Limb (tissue), 2 donors: ENCODE measurements around the gene BMPER.

ENCODE experiments used
- DNase-seq, 2 donors: peaks; one replicate each; pipeline ENCODE4 v3.0.0-alpha.2; 2016; ENCODE audit errors: extremely low spot score in 2 of 2

Gene BMPER

DNA sequence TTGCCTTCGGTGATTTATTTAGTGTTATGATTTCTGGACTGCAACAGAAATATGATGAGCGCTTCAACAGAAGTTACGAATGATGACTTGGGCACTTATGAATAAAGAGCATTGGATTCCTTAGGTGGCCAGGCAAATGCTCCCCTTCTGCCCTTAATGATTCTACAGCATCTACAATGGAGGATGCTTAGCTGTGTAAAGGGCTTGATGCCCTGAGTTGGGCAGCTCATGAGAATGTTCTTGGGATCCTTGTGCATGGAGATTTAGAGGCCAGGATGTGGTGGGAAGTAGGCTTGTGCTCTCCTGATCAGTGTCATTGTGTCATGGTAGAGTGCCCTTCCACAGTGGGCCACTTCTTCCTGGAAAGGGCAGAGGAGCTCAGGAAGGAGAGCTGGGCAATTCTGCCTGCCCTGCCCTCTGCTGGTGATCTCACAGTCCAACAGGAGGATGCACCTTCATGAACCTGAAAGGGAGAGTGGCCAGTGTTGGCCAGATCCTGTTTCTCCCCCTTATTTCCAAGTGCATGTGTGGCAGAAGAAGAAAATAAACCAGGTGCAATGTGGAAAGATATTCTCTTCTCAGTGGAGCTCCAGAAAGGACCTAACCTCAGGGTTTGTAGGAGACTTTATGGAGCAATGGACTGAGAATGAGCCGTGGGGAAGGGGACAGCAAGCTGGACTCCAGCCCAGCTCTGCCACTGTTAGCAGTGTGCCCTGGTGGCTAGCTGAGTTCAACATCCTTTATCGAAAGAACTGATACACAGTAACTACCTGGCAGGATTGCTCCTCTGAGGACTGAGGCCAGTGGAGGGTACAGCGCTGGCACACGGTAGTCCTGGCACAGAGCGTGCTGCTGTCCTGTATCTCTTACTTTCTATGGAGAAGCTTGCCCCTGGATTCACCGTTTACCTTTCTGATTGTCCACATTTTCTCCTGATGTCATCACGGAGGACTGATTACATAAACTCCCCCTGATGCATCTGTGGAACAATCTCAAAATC, 182.9 kb downstream of the BMPER start:
- no peak for DNase-seq

- no peak for DNase-seq
These were observed 185.5 kb downstream of the BMPER start for GRCh38 chr7:34090816-34091215.

DNA sequence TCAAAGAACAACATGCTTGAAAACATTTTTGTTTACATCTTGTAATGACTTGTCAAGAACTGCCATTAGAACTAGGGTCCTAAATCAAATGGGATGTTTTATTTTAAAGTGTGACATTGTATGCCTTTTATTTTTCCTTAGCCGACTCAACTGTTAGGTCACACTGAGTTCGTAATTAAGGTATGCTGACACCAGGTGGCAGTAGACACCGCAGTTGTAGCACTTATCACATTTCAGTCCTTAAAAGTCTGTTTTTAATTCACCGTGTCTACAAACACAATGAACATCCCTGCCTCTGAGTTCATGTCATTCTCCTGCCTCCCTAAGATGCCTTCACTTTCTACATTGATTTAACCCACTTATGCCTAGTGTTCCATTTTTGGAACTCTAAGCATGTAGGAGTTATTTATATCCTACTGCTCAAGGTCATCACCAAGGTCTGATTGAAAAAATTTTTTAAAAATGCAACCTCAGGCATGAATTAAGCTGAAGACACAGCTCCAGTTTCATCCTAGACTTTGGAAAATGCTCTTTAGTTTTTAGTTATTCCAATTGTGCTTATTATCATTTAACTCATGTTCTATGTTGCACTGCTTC, 186.1 kb downstream of the BMPER start:
- DNase-seq: no peak

- no peak for DNase-seq
These were observed 187.9 kb downstream of the BMPER start for GRCh38 chr7:34093276-34093675.

DNA sequence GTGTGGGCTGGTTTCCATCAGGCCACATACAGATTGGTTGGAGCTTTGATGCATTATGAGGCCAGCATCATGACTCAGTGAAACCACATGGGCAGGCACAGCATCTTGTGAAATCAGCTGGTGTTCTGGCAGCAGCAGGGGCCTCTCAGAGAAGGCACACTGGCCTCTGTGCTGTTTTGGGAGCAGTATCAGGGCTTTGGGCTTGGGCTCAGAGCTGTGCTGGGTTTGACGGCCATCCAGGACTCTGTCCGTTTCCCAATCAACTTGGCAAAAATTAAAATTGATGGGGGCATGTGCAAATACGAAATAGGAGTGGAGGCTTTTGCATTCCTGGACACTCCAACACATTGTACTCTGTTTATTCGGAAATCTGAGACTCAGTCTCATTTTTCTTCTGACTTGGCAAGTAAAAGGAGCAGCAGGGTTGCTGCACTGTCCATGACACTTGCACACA, 190.9 kb downstream of the BMPER start:
- DNase-seq: no peak

GRCh38 chr7:34096777-34097176, 191.4 kb downstream of the BMPER start:
- DNase-seq: no peak

GRCh38 chr7:34100661-34101060, 195.3 kb downstream of the BMPER start:
- no peak for DNase-seq

GRCh38 chr7:34104115-34104514, 198.8 kb downstream of the BMPER start:
- no peak for DNase-seq

DNA sequence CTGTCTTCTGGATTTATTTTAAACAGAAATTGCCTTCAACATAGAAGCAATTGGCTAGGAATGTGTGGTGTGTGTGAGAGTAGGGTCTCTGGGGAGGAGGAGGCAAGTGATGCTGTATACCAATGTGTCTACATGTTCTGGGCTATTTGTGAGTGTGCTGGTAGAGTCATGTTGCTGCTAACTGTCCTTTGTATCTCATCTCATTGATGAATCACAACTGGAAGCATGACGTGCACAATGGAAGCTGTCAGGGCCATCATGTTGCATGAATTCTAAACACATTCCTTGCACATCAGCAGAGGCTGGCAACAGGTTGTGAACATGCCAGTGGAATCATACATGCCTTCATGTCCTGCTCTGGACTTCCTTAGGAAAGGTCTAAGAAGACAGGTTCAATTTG, 199.7 kb downstream of the BMPER start:
- DNase-seq: no peak

- DNase-seq: no peak
These were observed 201.9 kb downstream of the BMPER start for GRCh38 chr7:34107276-34107675.

DNA sequence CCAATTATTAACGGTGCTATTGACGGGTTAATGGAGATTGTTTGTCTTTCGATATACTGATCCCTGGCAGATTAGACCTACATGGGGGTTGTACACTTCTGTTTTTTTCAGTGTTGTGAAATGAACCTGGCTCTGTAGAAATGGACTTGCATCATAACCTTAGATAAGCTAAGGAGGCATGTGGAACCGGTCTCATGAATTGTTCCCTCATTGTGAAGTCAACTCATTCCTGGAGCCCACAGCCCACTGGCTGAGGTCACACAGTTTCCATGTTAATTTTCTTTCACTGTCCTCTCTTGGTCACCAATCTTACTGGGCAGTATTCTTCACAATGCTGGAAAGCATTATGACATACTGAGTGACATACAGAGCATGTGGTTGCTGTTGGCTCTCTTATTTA, 202.8 kb downstream of the BMPER start:
- DNase-seq: no peak

DNA sequence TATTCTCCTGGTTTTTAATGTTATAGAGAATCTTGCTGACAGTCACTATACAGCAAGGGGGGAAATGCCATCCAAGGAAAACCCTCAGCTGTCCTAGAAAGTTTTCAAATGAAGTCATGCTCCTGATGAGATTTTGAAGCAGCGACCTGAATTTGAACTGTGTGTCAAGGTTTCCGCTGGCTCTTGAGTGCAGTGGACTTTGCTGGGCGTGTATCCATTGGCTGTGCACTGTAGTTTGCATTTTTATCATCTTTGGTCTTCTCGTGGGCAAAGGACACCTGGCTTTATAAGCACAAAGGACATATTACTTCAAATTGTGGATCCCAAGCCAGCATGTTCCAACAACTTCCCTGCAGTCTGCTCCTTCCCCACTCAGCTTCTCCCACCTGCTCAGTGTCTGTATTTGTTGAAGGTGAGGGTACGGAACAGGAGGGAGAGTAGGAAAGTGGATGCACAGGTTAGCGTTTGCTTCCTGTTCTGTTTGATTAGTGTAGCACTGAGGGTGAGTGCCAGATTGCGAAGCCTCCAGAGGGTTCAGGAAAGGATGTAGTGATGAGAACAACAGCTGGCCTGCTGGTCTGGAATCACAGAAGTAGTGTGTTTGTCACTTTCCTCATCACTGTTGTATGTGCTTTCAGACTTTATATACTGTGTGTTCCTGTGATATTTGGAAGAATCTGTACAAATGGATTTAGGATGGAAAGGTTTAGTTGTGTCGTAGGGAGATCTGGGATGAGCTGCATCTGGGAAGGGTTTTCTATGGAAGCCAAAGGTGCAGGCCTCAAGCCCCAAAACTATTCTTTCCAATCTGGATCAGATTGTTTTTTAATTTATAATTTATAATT, 204.8 kb downstream of the BMPER start:
- no peak for DNase-seq

DNA sequence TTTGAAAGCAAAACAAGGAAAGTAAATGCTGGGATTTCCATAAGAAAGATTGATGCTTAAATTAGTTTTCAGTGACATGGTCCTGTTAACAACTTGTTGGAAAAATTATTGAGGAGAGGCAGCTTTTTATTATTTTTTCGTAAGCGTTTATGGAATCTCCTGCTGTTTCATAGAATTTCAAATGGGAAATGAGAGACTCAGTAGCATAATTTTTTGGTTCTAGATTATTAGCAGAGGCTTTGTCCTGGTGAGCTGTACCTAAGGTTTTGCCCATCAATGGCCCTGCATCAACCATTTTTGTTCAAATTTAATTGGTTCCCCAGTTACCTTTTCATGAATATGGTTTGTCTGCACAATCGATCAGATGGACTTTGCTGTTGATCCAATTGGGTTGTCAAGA, 205.7 kb downstream of the BMPER start:
- DNase-seq: no peak

GRCh38 chr7:34115503-34115902, 210.2 kb downstream of the BMPER start:
- no peak for DNase-seq

DNA sequence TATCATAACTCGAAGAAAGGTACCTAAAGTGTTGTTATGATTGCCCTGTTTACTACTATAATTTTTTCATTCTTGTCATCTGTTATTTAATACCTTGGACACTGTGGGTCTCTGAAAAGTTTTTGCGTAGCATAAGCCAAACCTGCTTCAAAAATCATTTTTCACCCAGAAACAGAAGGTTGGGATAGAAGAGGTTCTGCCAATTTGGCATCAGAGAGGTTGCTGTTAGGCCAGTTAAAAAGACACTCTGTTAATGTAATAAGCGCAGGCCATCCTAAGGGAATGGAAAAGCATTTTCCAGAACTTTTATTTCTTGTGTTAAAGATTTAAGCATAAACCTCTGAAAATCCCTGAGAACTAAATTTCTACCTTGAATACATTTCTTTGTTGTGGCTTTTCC, 212.2 kb downstream of the BMPER start:
- DNase-seq: peak in 1 of 2 donors; percentile 52

DNA sequence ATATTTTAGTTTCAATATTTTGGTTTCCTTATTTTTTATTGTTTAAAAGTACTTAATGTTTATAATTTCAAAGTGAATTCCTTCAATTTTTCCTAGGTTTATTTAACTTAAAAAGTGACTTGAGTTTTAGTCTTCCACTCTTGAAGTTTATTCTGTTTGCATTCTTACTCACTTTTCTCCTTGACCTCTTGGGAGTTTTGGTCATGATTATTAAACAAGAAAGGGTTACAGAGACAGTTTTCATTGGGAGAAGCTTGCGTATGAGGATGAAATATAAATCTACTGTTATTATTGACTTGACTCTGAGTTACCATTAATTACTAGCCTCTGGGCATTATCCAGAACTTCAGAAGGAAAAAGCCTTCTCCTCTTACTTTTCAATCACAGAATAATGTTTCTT, 216.0 kb downstream of the BMPER start:
- DNase-seq: no peak

- DNase-seq: no peak
These were observed 218.0 kb downstream of the BMPER start for GRCh38 chr7:34123316-34123715.

DNA sequence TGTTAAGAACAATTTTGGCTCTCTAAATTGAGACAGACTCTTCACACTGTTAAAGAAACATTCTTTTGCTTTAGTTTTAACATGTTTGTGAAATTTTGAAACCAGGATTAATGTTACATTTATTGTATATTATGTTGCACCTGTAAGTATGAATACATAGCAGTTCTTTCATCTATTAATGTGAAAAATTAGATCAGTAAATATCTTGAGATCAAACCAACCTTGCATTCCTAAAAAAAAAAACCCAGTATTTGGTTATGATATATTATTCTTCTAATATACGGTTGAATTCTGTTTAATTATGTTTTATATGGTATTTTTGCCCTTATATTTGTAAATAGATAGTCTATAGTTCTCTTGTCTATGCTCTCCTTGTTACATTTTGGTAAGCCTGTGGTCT, 219.4 kb downstream of the BMPER start:
- no peak for DNase-seq

GRCh38 chr7:34128762-34129161, 223.4 kb downstream of the BMPER start:
- DNase-seq: no peak

DNA sequence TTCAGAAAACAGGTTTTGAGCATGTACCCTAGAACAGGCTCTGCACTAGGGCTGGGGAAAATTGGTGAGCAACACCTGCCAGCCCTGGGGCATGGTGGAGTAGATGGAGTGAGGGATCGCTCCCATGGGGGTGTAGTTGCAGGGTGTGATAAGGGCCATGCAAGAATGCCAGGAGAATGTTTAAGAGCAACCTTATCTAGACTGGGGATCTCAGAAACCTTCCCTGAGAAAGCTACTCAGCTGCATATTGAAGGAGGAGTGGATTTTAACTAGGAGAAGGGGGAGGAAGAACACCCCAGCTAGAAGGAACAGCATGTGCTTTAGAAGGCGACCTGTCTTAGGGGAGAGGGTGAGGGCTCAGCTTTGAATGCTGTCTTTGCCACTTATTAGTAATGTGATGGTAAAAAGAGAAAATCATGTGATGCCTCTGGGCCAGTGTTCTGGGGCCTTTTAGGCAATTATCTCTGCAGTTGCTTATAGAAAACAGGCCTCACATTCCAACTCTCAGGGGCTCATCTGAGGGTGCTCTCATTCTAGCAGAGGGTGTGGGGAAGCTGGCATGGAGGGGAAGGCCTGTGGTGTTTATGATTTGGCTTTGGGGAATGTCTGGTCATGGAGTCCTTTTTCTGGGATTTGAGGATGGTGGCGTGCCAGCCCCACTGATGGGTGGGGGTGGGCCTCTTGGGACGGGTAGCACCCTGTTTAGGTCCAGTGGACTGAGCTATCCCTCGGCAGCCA, 225.4 kb downstream of the BMPER start:
- DNase-seq: no peak

GRCh38 chr7:34131371-34131770, 226.0 kb downstream of the BMPER start:
- DNase-seq: peak; percentile 58 to 69
